Esophagus muscularis mucosa (tissue), 4 donors: ENCODE measurements around the gene SDF2L1. TPM values are rescaled to one million over a fixed set of nuclear protein-coding genes. Genes with fewer than 3 reads are reported as not detected.

ENCODE experiments used
- DNase-seq: peaks from one replicate; pipeline ENCODE4 v3.0.0-alpha.2; 2017; ENCODE audit errors: extremely low spot score
- H3K27ac ChIP-seq, 4 donors: fragments of 200-600 bp; sonication (generic); replicated peaks in 1 of 4; 1 replicate in 3 of 4; 2 replicates in 1 of 4; pipeline ENCODE4 v1.5.1; 2016 to 2019; ENCODE audit warnings: mild to moderate bottlenecking in 1 of 4
- H3K27me3 ChIP-seq, 4 donors: fragments of 200-600 bp; sonication (generic); one replicate each; pipeline versions ENCODE4 v1.5.1 to v1.6.0; 2016 to 2019
- H3K36me3 ChIP-seq, 4 donors: fragments of 200-600 bp; sonication (generic); one replicate each; pipeline ENCODE4 v1.5.1; 2016 to 2019
- H3K4me1 ChIP-seq, 4 donors: fragments of 200-600 bp; sonication (generic); one replicate each; pipeline ENCODE4 v1.5.1; 2016 to 2019
- H3K4me3 ChIP-seq, 4 donors: fragments of 200-600 bp; sonication (generic); 1 replicate in 2 of 4; 2 replicates in 2 of 4; pipeline ENCODE4 v1.5.1; 2016 to 2019; ENCODE audit warnings: mild to moderate bottlenecking in 4 of 4, moderate library complexity in 1 of 4
- H3K9me3 ChIP-seq, 4 donors: fragments of 200-600 bp; sonication (generic); 1 replicate in 3 of 4; 2 replicates in 1 of 4; pipeline ENCODE4 v1.5.1; 2016 to 2019
- EP300 ChIP-seq: sonication (generic); formaldehyde crosslinking; IDR thresholded peaks from one replicate; pipeline ENCODE4 v1.6.1; 2017; ENCODE audit warnings: antibody characterized with exemption
- POLR2A ChIP-seq: fragments of 450-650 bp; IDR thresholded peaks from one replicate; pipeline ENCODE4 v1.6.1; 2017; ENCODE audit warnings: antibody characterized with exemption, moderate library complexity, mild to moderate bottlenecking, low read depth
- POLR2AphosphoS5 ChIP-seq, 2 donors: sonication (generic); formaldehyde crosslinking; IDR thresholded peaks; one replicate each; pipeline ENCODE4 v1.6.1; 2017; ENCODE audit warnings: antibody characterized with exemption in 2 of 2
- WGBS: methylation state at CpG from one replicate; pipeline ENCODE4 v1.1.5; 2018; 5-methylcytosine and 5-hydroxymethylcytosine counted together
- intact Hi-C: fragments of 100-400 bp; cut with DNase I; formaldehyde crosslinking; loops from one replicate; pipeline ENCODE4 v1.15.1; 2023
- total RNA-seq, 4 donors: library from RNA; depleted of rRNA; stranded (reverse); fragments of >200 nt; gene quantifications; one replicate each; pipeline versions ENCODE4 v1.1.0 to v1.2.1, GENCODE V29; 2016
- TF ChIP-seq, protein P1 (sequence below), 3 experiments: fragments of 200-600 bp in 2 of 3; fragments of 450-650 bp in 1 of 3; sonication (generic) in 2 of 3; IDR thresholded peaks; one replicate each; pipeline ENCODE4 v1.5.1; 2017 to 2019; ENCODE audit warnings: antibody characterized with exemption in 3 of 3, mild to moderate bottlenecking in 2 of 3, moderate library complexity in 1 of 3

The SDF2L1 gene
- total RNA-seq, 4 donors from 2014 or later = 22.4 to 40.8 (median 29.3) TPM

DNA sequence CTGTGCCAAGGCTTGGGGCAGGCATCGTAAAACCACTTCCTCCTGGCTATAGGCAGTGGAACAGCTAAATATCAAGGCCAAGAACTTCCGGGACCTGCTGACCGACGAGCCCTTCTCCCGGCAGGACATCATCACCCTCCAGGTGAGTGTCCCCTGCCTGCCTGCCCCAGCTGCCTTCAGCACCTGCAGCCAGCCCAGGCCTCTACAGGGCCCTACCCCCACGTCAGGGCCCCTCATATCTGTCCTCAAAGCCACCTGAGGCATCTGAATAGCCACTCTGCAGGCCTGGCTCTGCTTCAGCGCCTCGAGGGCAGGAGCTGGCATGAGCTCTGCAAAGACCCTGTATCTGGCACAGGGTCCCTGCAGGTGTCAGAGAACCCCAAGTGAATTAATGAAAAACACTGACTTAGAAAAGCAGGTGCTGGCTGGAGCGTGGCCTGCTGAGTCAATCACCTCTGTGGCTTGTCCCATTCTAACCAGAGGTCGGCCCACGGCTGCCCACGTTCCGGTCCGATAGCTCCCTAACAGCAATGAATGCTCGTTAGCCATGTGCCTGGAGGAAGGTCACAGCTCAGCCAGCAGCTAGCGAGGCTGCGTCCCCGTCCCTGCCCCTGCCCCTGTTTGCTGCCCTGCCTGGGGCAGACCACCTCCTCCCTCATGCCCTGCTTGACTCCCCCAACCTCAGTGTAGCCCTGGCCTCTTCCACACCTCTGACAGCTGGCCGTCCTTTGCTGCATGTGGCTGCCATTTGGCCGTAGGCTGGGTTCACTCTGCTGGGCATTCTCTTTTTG lies 40.5 kb downstream of the SDF2L1 start:
- Histone ChIP-seq H3K4me3 (no peak overlapping the region), H3K36me3 (peaks cover 41 to 85% (median 72%) of the 10 kb centered on the region in 4 donors), H3K9me3 (no peaks in the 10 kb centered on the region), H3K27ac (no peak overlapping the region), H3K4me1 (no peaks in the 10 kb centered on the region), H3K27me3 (no peaks in the 10 kb centered on the region)
- intact Hi-C loops = no loop called here
- WGBS = 89% methylated on average over 12 of the region's 20 CpGs
- DNase-seq = no peak
- TF ChIP-seq, protein P1, sequence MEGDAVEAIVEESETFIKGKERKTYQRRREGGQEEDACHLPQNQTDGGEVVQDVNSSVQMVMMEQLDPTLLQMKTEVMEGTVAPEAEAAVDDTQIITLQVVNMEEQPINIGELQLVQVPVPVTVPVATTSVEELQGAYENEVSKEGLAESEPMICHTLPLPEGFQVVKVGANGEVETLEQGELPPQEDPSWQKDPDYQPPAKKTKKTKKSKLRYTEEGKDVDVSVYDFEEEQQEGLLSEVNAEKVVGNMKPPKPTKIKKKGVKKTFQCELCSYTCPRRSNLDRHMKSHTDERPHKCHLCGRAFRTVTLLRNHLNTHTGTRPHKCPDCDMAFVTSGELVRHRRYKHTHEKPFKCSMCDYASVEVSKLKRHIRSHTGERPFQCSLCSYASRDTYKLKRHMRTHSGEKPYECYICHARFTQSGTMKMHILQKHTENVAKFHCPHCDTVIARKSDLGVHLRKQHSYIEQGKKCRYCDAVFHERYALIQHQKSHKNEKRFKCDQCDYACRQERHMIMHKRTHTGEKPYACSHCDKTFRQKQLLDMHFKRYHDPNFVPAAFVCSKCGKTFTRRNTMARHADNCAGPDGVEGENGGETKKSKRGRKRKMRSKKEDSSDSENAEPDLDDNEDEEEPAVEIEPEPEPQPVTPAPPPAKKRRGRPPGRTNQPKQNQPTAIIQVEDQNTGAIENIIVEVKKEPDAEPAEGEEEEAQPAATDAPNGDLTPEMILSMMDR (IDR thresholded peaks at IDR 0.05) = no peak
- TF ChIP-seq POLR2AphosphoS5 (IDR thresholded peaks at IDR 0.05) (no peak), EP300 (no peak), POLR2A (no peak)

DNA sequence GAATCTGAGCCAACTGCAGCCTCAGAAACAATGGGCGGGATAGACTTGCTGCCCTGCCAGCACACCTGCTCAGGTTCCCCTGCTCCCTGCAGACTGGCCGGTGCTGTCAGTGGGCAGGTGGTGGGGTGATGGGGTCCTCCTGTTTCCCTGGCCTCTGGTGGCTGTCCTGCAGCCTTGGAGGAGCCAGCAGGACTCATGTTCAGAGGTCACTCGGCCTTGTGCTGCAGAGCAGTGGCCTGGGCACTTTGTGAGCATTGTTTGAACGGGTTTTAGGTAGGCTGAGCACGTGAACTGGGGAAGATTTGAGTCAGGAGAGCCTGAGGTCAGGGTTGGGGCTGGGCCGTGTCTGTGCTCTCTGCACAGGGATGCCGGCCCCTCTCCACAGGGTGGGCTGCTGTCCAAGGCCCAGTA lies 41.3 kb downstream of the SDF2L1 start:
- WGBS = 94% methylated on average over 4 of the region's 7 CpGs
- Histone ChIP-seq H3K4me3 (no peak overlapping the region), H3K4me1 (no peaks in the 10 kb centered on the region), H3K9me3 (no peaks in the 10 kb centered on the region), H3K27ac (no peak overlapping the region), H3K27me3 (no peaks in the 10 kb centered on the region), H3K36me3 (peaks cover 46 to 85% (median 75%) of the 10 kb centered on the region in 4 donors)
- intact Hi-C loops = no loop called here
- no peak for TF ChIP-seq POLR2A
- TF ChIP-seq, protein P1 (IDR thresholded peaks at IDR 0.05) = no peak
- TF ChIP-seq EP300 = no peak
- no peak for TF ChIP-seq POLR2AphosphoS5 (IDR thresholded peaks at IDR 0.05)
- DNase-seq = no peak

DNA sequence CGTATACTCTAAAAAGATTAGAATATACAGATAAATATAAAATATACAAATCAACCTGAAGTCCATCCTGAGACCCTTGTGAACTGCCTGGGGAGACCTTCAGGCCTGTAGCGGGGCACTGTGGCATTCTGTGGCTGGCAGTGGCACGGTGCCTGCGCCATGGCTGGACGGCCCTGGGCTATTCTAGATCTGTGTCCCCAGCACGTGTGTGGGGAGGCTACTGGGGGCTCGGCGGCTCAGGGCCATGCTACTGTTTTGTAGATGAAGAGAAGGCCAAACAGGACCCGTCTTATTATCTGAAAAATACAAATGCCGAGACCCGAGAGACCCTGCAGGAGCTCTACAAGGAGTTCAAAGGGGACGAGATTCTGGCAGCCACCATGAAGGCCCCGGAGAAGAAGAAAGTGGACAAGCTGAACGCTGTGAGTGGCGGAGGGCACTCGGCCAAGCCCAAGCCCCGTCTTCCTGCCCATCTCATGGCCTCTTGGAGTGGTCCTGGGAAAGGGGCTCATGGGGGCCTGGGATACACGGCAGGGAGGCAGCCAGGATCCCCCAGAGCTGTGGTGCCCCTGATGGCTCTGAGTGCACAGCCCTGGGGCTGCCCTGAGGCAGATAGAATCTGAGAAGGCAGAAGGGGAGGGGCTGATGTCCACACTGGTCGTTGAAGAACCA lies 42.5 kb downstream of the SDF2L1 start:
- Histone ChIP-seq H3K27me3 (no peaks in the 10 kb centered on the region), H3K36me3 (peaks cover 49 to 88% (median 85%) of the 10 kb centered on the region in 4 donors), H3K9me3 (no peaks in the 10 kb centered on the region), H3K4me1 (peaks cover 0 to under 1% (median 0%) of the 10 kb centered on the region in 4 donors), H3K27ac (no peak overlapping the region), H3K4me3 (no peak overlapping the region)
- WGBS = 88% methylated on average over 19 of the region's 19 CpGs
- DNase-seq = no peak
- intact Hi-C loops = no loop called here
- TF ChIP-seq, protein P1 (IDR thresholded peaks at IDR 0.05) = no peak
- TF ChIP-seq EP300 (no peak), POLR2A (no peak), POLR2AphosphoS5 (IDR thresholded peaks at IDR 0.05) (no peak)

DNA sequence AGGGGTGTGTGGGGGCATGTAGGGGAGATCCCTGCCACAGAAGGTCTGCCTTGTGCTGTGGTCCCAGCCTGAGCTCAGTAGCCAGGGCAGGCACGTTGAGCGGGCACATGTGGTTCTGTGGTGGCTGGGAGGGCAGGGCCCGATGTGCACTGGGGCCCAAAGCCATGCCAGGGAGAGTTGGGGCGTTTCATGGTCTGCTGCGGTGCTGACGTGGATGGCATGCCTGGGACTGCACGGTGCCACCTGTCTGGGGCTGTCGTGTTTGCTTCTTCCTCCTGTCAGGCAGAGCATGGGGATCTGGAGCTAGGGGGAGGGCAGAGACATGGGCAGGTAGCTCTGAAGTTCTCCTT lies 43.0 kb downstream of the SDF2L1 start:
- Histone ChIP-seq H3K27me3 (no peaks in the 10 kb centered on the region), H3K36me3 (peaks cover 49 to 92% (median 89%) of the 10 kb centered on the region in 4 donors), H3K4me1 (peaks cover 0 to 6% (median 4%) of the 10 kb centered on the region in 4 donors), H3K27ac (no peak overlapping the region), H3K9me3 (no peaks in the 10 kb centered on the region), H3K4me3 (no peak overlapping the region)
- DNase-seq = no peak
- TF ChIP-seq POLR2A = no peak
- TF ChIP-seq POLR2AphosphoS5 (IDR thresholded peaks at IDR 0.05) = no peak
- TF ChIP-seq EP300 = no peak
- TF ChIP-seq, protein P1 (IDR thresholded peaks at IDR 0.05) = no peak
- WGBS = 93% methylated on average over 3 of the region's 8 CpGs
- intact Hi-C loops = no loop called here
